Loucy (cell line): ENCODE data around the gene KRT33A.

Experiments
- CTCF ChIP-seq: fragments of 200-600 bp; sonication (generic); conservative IDR thresholded peaks from 2 replicates; pipeline ENCODE4 v1.5.1; 2014; ENCODE audit warnings: mild to moderate bottlenecking, antibody characterized with exemption, low read length
- EZH2phosphoT487 ChIP-seq: fragments of 200-600 bp; IDR thresholded peaks from 2 replicates; pipeline ENCODE4 v1.6.1; 2018; ENCODE audit warnings: antibody characterized with exemption, mild to moderate bottlenecking, moderate library complexity, borderline replicate concordance

- no peak for TF ChIP-seq CTCF
- no peak for TF ChIP-seq EZH2phosphoT487
These were observed 25.5 kb downstream of the KRT33A start for GRCh38 chr17:41325126-41325525.
